Muscle layer of duodenum (tissue), 2 donors: ENCODE data around the gene SLC5A1.
A peak's percentile ranks its signal among the peaks of the same experiment; 100 is the strongest.

ENCODE experiments used
- H3K27ac ChIP-seq: one replicate; pipeline ENCODE4 v1.7.0; 2013; ENCODE audit warnings: mild to moderate bottlenecking, low read length
- H3K27me3 ChIP-seq: one replicate; pipeline ENCODE4 v1.7.0; 2013; ENCODE audit warnings: low read depth, mild to moderate bottlenecking, control low read depth, low read length
- H3K36me3 ChIP-seq, 2 donors: one replicate each; pipeline ENCODE4 v1.7.0; 2013; ENCODE audit warnings: low read length in 2 of 2, control low read depth in 1 of 2, mild to moderate bottlenecking in 1 of 2; ENCODE audit not compliant: insufficient read depth in 2 of 2, control insufficient read depth in 1 of 2
- H3K4me1 ChIP-seq, 2 donors: one replicate each; pipeline ENCODE4 v1.7.0; 2013; ENCODE audit warnings: low read length in 2 of 2, mild to moderate bottlenecking in 2 of 2, control low read depth in 1 of 2, moderate library complexity in 1 of 2; ENCODE audit not compliant: insufficient read depth in 2 of 2, control insufficient read depth in 1 of 2
- H3K4me3 ChIP-seq, 2 donors: one replicate each; pipeline ENCODE4 v1.7.0; 2013; ENCODE audit warnings: low read length in 2 of 2, low read depth in 1 of 2, mild to moderate bottlenecking in 1 of 2
- H3K9me3 ChIP-seq, 2 donors: one replicate each; pipeline ENCODE4 v1.7.0; 2013; ENCODE audit warnings: low read length in 2 of 2, control low read depth in 1 of 2, mild to moderate bottlenecking in 1 of 2; ENCODE audit not compliant: control insufficient read depth in 1 of 2
- donor health status: healthy.

The SLC5A1 gene

GRCh38 chr22:32024796-32025195 is 18.3 kb upstream of the SLC5A1 start:
- H3K9me3 ChIP-seq, result no peaks in the 10 kb centered on the region
- H3K4me3 ChIP-seq, result no peak overlapping the region
- H3K4me1 ChIP-seq, result no peaks in the 10 kb centered on the region
- no peaks in the 10 kb centered on the region for H3K36me3 ChIP-seq
- no peaks in the 10 kb centered on the region for H3K27me3 ChIP-seq
- H3K27ac ChIP-seq, result no peak overlapping the region

- Histone ChIP-seq H3K27me3 (no peaks in the 10 kb centered on the region), H3K36me3 (no peaks in the 10 kb centered on the region), H3K9me3 (no peaks in the 10 kb centered on the region), H3K4me1 (no peaks in the 10 kb centered on the region), H3K27ac (no peak overlapping the region), H3K4me3 (no peak overlapping the region)
Measured at GRCh38 chr22:32030518-32031247, 12.4 kb upstream of the SLC5A1 start.

GRCh38 chr22:32031466-32031865 is 11.6 kb upstream of the SLC5A1 start:
- Histone ChIP-seq H3K36me3 (no peaks in the 10 kb centered on the region), H3K27me3 (no peaks in the 10 kb centered on the region), H3K4me3 (no peak overlapping the region), H3K9me3 (no peaks in the 10 kb centered on the region), H3K4me1 (no peaks in the 10 kb centered on the region), H3K27ac (no peak overlapping the region)

- Histone ChIP-seq H3K9me3 (no peaks in the 10 kb centered on the region), H3K27ac (no peak overlapping the region), H3K4me3 (no peak overlapping the region), H3K27me3 (no peaks in the 10 kb centered on the region), H3K4me1 (no peaks in the 10 kb centered on the region), H3K36me3 (no peaks in the 10 kb centered on the region)
Measured at GRCh38 chr22:32034275-32034674, 8.8 kb upstream of the SLC5A1 start.

- Histone ChIP-seq H3K9me3 (no peaks in the 10 kb centered on the region), H3K36me3 (no peaks in the 10 kb centered on the region), H3K4me1 (no peaks in the 10 kb centered on the region)
Measured at GRCh38 chr22:32037236-32037635, 5.8 kb upstream of the SLC5A1 start.

GRCh38 chr22:32040324-32040904 is 2.6 kb upstream of the SLC5A1 start:
- H3K27ac ChIP-seq, result no peak overlapping the region
- H3K9me3 ChIP-seq, result no peaks in the 10 kb centered on the region
- H3K4me3 ChIP-seq, result no peak overlapping the region
- H3K27me3 ChIP-seq, result peaks cover 17% of the 10 kb centered on the region
- no peaks in the 10 kb centered on the region for H3K36me3 ChIP-seq
- no peaks in the 10 kb centered on the region for H3K4me1 ChIP-seq

More at GRCh38 chr22:32037236-32037635, 5.8 kb upstream of the SLC5A1 start:
- Histone ChIP-seq H3K27ac (no peak overlapping the region), H3K4me3 (no peak overlapping the region), H3K27me3 (peaks cover 8% of the 10 kb centered on the region)

GRCh38 chr22:32043391-32043790 is 330 bp downstream of the SLC5A1 start:
- Histone ChIP-seq H3K27me3 (peaks cover 17% of the 10 kb centered on the region), H3K4me3 (peak overlapping the region in 1 of 2 donors; percentile 59), H3K9me3 (no peaks in the 10 kb centered on the region), H3K27ac (peak overlapping the region; percentile 72), H3K4me1 (no peaks in the 10 kb centered on the region), H3K36me3 (no peaks in the 10 kb centered on the region)

- Histone ChIP-seq H3K27me3 (peaks cover 17% of the 10 kb centered on the region), H3K4me1 (no peaks in the 10 kb centered on the region), H3K36me3 (no peaks in the 10 kb centered on the region), H3K27ac (peak overlapping the region; percentile 53), H3K9me3 (no peaks in the 10 kb centered on the region), H3K4me3 (peak overlapping the region in 1 of 2 donors; percentile 35)
Measured at GRCh38 chr22:32044477-32044876, 1.4 kb downstream of the SLC5A1 start.

GRCh38 chr22:32044913-32045312 is 1.9 kb downstream of the SLC5A1 start:
- peaks cover 17% of the 10 kb centered on the region for H3K27me3 ChIP-seq
- peak overlapping the region in 1 of 2 donors; percentile 35 for H3K4me3 ChIP-seq
- H3K4me1 ChIP-seq, result no peaks in the 10 kb centered on the region
- peak overlapping the region; percentile 53 for H3K27ac ChIP-seq
- H3K9me3 ChIP-seq, result no peaks in the 10 kb centered on the region
- H3K36me3 ChIP-seq, result no peaks in the 10 kb centered on the region

- Histone ChIP-seq H3K36me3 (no peaks in the 10 kb centered on the region), H3K9me3 (no peaks in the 10 kb centered on the region), H3K4me1 (no peaks in the 10 kb centered on the region), H3K27ac (no peak overlapping the region), H3K4me3 (no peak overlapping the region), H3K27me3 (peaks cover under 1% of the 10 kb centered on the region)
Measured at GRCh38 chr22:32048069-32048468, 5.0 kb downstream of the SLC5A1 start.

- H3K27me3 ChIP-seq, result no peaks in the 10 kb centered on the region
- H3K9me3 ChIP-seq, result no peaks in the 10 kb centered on the region
- no peaks in the 10 kb centered on the region for H3K4me1 ChIP-seq
- no peak overlapping the region for H3K27ac ChIP-seq
- H3K4me3 ChIP-seq, result no peak overlapping the region
- no peaks in the 10 kb centered on the region for H3K36me3 ChIP-seq
Measured at GRCh38 chr22:32050678-32051515, 7.8 kb downstream of the SLC5A1 start.
